Measurements from ENCODE around the gene KCNK5.

KCNK5 gene

DNA sequence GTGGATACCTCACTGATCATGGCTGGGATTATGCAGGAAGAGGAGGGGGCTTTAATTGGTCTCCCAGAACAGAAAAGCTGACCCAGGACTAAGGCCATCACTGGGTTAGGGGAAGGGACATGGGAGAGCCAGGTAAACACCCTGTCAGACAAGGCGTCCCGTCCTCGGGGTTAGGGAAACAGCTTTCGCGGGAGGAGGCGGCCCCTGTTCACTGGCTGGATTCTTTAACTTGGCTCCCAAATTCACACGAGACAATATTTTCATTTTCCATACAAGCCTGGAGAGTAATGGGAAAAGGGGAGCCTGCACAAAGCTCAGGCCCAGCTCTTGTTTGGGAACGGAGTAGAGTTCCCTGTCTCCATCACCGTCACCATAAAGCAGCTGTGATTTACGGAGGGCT, 29.3 kb downstream of the KCNK5 start:
- peaks cover 10% of the 10 kb centered on the region; the same call in 1 of the 2 replicates for H3K27me3 ChIP-seq

GRCh38 chr6:39199231-39199940, 29.9 kb downstream of the KCNK5 start:
- Histone ChIP-seq H4K20me1 (no peaks in the 10 kb centered on the region), H3K36me3 (no peaks in the 10 kb centered on the region), H3K4me1 (peaks cover 22% of the 10 kb centered on the region), H3K27me3 (peaks cover 10% of the 10 kb centered on the region; the same call in 1 of the 2 replicates), H3K4me2 (no peak overlapping the region), H3K27ac (no peak overlapping the region), H3K4me3 (no peak overlapping the region), H3K9ac (no peak overlapping the region), H3K9me3 (no peaks in the 10 kb centered on the region)
- TF ChIP-seq Cebpa-rat (IDR thresholded peaks at IDR 0.05) = no peak

More for the DNA sequence above, 29.3 kb downstream of the KCNK5 start:
- Histone ChIP-seq H3K4me3 (no peak overlapping the region), H3K9ac (no peak overlapping the region), H4K20me1 (no peaks in the 10 kb centered on the region), H3K9me3 (no peaks in the 10 kb centered on the region), H3K36me3 (no peaks in the 10 kb centered on the region), H3K4me2 (no peak overlapping the region), H3K27ac (no peak overlapping the region), H3K4me1 (peaks cover 22% of the 10 kb centered on the region)
- TF ChIP-seq Cebpa-rat (IDR thresholded peaks at IDR 0.05) = no peak

DNA sequence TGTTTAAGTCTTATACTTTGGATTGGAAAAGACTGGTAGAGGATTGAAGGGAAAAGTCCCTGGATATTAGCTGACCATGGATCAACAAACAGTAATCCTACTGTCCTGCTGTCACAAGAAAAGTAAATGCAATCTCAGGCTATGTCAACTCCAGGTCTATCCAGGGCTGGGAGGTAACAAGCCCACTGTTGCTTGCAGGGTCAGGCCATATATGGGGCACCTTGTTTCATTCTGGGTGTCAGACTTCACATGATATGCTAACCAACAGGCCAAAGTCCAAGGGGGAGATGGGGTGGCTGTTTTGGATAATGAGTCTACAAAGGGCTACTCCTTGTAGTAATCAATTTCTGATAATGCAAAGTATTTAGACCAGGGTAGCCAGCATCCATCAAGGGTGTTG, 30.7 kb downstream of the KCNK5 start:
- Histone ChIP-seq H3K27me3 (peaks cover 10% of the 10 kb centered on the region; the same call in 1 of the 2 replicates), H3K9ac (no peak overlapping the region), H3K27ac (no peak overlapping the region), H3K4me1 (peaks cover 22% of the 10 kb centered on the region), H3K36me3 (no peaks in the 10 kb centered on the region), H3K4me3 (no peak overlapping the region), H3K4me2 (peak overlapping the region; percentile 49), H3K9me3 (no peaks in the 10 kb centered on the region), H4K20me1 (no peaks in the 10 kb centered on the region)
- TF ChIP-seq Cebpa-rat (IDR thresholded peaks at IDR 0.05) = no peak

- Histone ChIP-seq H3K9ac (no peak overlapping the region), H3K4me3 (no peak overlapping the region), H3K27ac (no peak overlapping the region), H3K9me3 (no peaks in the 10 kb centered on the region), H4K20me1 (no peaks in the 10 kb centered on the region), H3K27me3 (peaks cover 10% of the 10 kb centered on the region; the same call in 1 of the 2 replicates), H3K4me1 (peaks cover 22% of the 10 kb centered on the region), H3K36me3 (no peaks in the 10 kb centered on the region), H3K4me2 (peak overlapping the region; percentile 49)
- TF ChIP-seq Cebpa-rat (IDR thresholded peaks at IDR 0.05) = no peak
These were observed 31.3 kb downstream of the KCNK5 start for GRCh38 chr6:39197922-39198500.

- no peaks in the 10 kb centered on the region for H4K20me1 ChIP-seq
- peaks cover 22% of the 10 kb centered on the region for H3K4me1 ChIP-seq
- H3K27ac ChIP-seq = no peak overlapping the region
- no peak for TF ChIP-seq Cebpa-rat (IDR thresholded peaks at IDR 0.05)
- no peak overlapping the region for H3K9ac ChIP-seq
- H3K27me3 ChIP-seq = peaks cover 10% of the 10 kb centered on the region; the same call in 1 of the 2 replicates
- H3K4me2 ChIP-seq = peak overlapping the region; percentile 49
- no peaks in the 10 kb centered on the region for H3K36me3 ChIP-seq
- no peaks in the 10 kb centered on the region for H3K9me3 ChIP-seq
- no peak overlapping the region for H3K4me3 ChIP-seq
These were observed 31.8 kb downstream of the KCNK5 start for GRCh38 chr6:39197521-39197920.

GRCh38 chr6:39196673-39197091, 32.6 kb downstream of the KCNK5 start:
- Histone ChIP-seq H3K4me3 (no peak overlapping the region), H3K4me2 (no peak overlapping the region; the same call in 1 of the 2 replicates), H3K27ac (no peak overlapping the region), H4K20me1 (no peaks in the 10 kb centered on the region), H3K36me3 (no peaks in the 10 kb centered on the region), H3K9me3 (no peaks in the 10 kb centered on the region), H3K4me1 (peaks cover 22% of the 10 kb centered on the region), H3K9ac (no peak overlapping the region), H3K27me3 (peaks cover 10% of the 10 kb centered on the region; the same call in 1 of the 2 replicates)
- TF ChIP-seq Cebpa-rat (IDR thresholded peaks at IDR 0.05) = no peak

- no peak overlapping the region for H3K4me2 ChIP-seq
- peaks cover 10% of the 10 kb centered on the region; the same call in 1 of the 2 replicates for H3K27me3 ChIP-seq
- no peak overlapping the region for H3K9ac ChIP-seq
- peaks cover 22% of the 10 kb centered on the region for H3K4me1 ChIP-seq
- H3K27ac ChIP-seq = no peak overlapping the region
- H4K20me1 ChIP-seq = no peaks in the 10 kb centered on the region
- no peak for TF ChIP-seq Cebpa-rat (IDR thresholded peaks at IDR 0.05)
- H3K36me3 ChIP-seq = no peaks in the 10 kb centered on the region
- no peaks in the 10 kb centered on the region for H3K9me3 ChIP-seq
- H3K4me3 ChIP-seq = no peak overlapping the region
These were observed 33.4 kb downstream of the KCNK5 start for GRCh38 chr6:39195792-39196385.

- Histone ChIP-seq H3K9me3 (no peaks in the 10 kb centered on the region), H4K20me1 (no peaks in the 10 kb centered on the region), H3K27me3 (peaks cover 8% of the 10 kb centered on the region; the same call in 1 of the 2 replicates), H3K36me3 (no peaks in the 10 kb centered on the region), H3K27ac (no peak overlapping the region), H3K4me3 (no peak overlapping the region), H3K4me1 (peaks cover 22% of the 10 kb centered on the region), H3K4me2 (no peak overlapping the region), H3K9ac (no peak overlapping the region)
- no peak for TF ChIP-seq Cebpa-rat (IDR thresholded peaks at IDR 0.05)
These were observed 34.8 kb downstream of the KCNK5 start for GRCh38 chr6:39194466-39194865.

GRCh38 chr6:39193201-39193791, 36.0 kb downstream of the KCNK5 start:
- no peak for TF ChIP-seq Cebpa-rat (IDR thresholded peaks at IDR 0.05)
- no peaks in the 10 kb centered on the region for H3K9me3 ChIP-seq
- H3K9ac ChIP-seq = no peak overlapping the region
- H3K4me1 ChIP-seq = peaks cover 20% of the 10 kb centered on the region
- no peaks in the 10 kb centered on the region for H3K36me3 ChIP-seq
- no peak overlapping the region for H3K4me3 ChIP-seq
- no peak overlapping the region for H3K4me2 ChIP-seq
- no peak overlapping the region for H3K27ac ChIP-seq
- H3K27me3 ChIP-seq = peaks cover 7% of the 10 kb centered on the region; the same call in 1 of the 2 replicates
- H4K20me1 ChIP-seq = no peaks in the 10 kb centered on the region

Data from BLaER1 (cell line).